Measurements from ENCODE around the gene RTN4RL1.

Gene RTN4RL1

DNA sequence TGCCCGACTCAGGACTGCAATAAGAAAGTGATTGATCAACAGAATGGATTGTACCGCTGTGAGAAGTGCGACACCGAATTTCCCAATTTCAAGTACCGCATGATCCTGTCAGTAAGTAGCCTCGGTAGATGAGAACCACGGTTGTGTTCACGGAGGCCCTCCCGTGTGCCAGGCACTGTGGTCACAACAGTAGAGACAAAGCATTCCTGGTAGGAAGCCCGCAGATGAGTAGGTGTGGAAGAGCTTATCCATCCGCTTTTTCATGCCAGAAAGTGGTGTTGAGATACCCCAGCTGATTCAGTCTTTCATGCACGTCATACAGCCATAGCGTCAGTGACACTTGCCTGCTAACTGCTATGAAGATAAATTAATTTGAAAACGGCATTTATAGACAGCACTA, 136.4 kb downstream of the RTN4RL1 start:
- H3K9ac ChIP-seq (ENCODE audit: low read length in 5 of 5) = no peak overlapping the region
- H3K9me3 ChIP-seq (ENCODE audit: control insufficient read depth in 5 of 5, low read length in 5 of 5) = no peaks in the 10 kb centered on the region
- no peak overlapping the region for H3K4me3 ChIP-seq (ENCODE audit: low read depth in 1 of 5, low read length in 5 of 5)
- H3K36me3 ChIP-seq (ENCODE audit: control insufficient read depth in 5 of 5, insufficient read depth in 5 of 5, low read length in 5 of 5) = peaks cover 29 to 89% (median 76%) of the 10 kb centered on the region in 5 donors
- H3K27ac ChIP-seq (ENCODE audit: low read depth, low read length) = no peak overlapping the region
- H3K4me1 ChIP-seq (ENCODE audit: control insufficient read depth in 5 of 5, insufficient read depth in 5 of 5, low read length in 5 of 5) = no peaks in the 10 kb centered on the region
- no peaks in the 10 kb centered on the region for H3K27me3 ChIP-seq (ENCODE audit: control insufficient read depth in 5 of 5, insufficient read depth in 4 of 5, low read length in 5 of 5)
